Measurements from ENCODE around the gene BACE1-AS. TPM values are rescaled to one million over a fixed set of nuclear protein-coding genes. Genes with fewer than 3 reads are reported as not detected.

The BACE1-AS gene
- total and polyA plus RNA-seq, 4 donors = 1.9 to 9.5 (median 5.9) TPM

- no peak for ATAC-seq (ENCODE audit: insufficient read depth, low FRiP score)
- 95 to 98% methylated on average over 9 to 10 of the region's 10 CpGs for WGBS, 2 donors
- peaks cover 10 to 32% (median 17%) of the 10 kb centered on the region in 4 donors for H3K36me3 ChIP-seq (ENCODE audit: control insufficient read depth in 4 of 4, insufficient read depth in 4 of 4, low read length in 4 of 4)
These were observed 39.6 kb upstream of the BACE1-AS start for GRCh38 chr11:117251506-117251905.

GRCh38 chr11:117255966-117256365, 35.2 kb upstream of the BACE1-AS start:
- no peak for TF ChIP-seq CTCF (IDR thresholded peaks at IDR 0.05; ENCODE audit: control extremely low read depth, extremely low read depth)
- Histone ChIP-seq H3K27me3 (ENCODE audit: control insufficient read depth in 3 of 3, insufficient read depth in 3 of 3, low read length in 2 of 3) (no peaks in the 10 kb centered on the region), H3K9me3 (ENCODE audit: control insufficient read depth in 4 of 4, insufficient read depth in 3 of 4, low read length in 3 of 4) (no peaks in the 10 kb centered on the region), H3K4me1 (ENCODE audit: control insufficient read depth in 5 of 5, insufficient read depth in 5 of 5, low read length in 5 of 5) (no peaks in the 10 kb centered on the region), H3K9ac (ENCODE audit: insufficient read depth in 1 of 2, low read length in 2 of 2) (no peak overlapping the region), H3K4me3 (no peak overlapping the region), H3K36me3 (ENCODE audit: control insufficient read depth in 4 of 4, insufficient read depth in 4 of 4, low read length in 4 of 4) (peaks cover 4 to 16% (median 10%) of the 10 kb centered on the region in 4 donors), H3K27ac (ENCODE audit: low read depth in 1 of 2, low read length in 1 of 2) (no peak overlapping the region)
- DNase-seq (no peak), ATAC-seq (ENCODE audit: insufficient read depth, low FRiP score) (no peak)
- 84 to 88% methylated on average over 3 of the region's 3 CpGs for WGBS, 2 donors

More at GRCh38 chr11:117251506-117251905, 39.6 kb upstream of the BACE1-AS start:
- Histone ChIP-seq H3K27me3 (ENCODE audit: control insufficient read depth in 3 of 3, insufficient read depth in 3 of 3, low read length in 2 of 3) (no peaks in the 10 kb centered on the region), H3K27ac (ENCODE audit: low read depth in 1 of 2, low read length in 1 of 2) (no peak overlapping the region), H3K9me3 (ENCODE audit: control insufficient read depth in 4 of 4, insufficient read depth in 3 of 4, low read length in 3 of 4) (no peaks in the 10 kb centered on the region), H3K4me3 (no peak overlapping the region), H3K9ac (ENCODE audit: insufficient read depth in 1 of 2, low read length in 2 of 2) (no peak overlapping the region), H3K4me1 (ENCODE audit: control insufficient read depth in 5 of 5, insufficient read depth in 5 of 5, low read length in 5 of 5) (no peaks in the 10 kb centered on the region)
- TF ChIP-seq CTCF (IDR thresholded peaks at IDR 0.05; ENCODE audit: control extremely low read depth, extremely low read depth) = no peak
- DNase-seq = no peak

GRCh38 chr11:117256573-117256972, 34.6 kb upstream of the BACE1-AS start:
- DNase-seq (no peak), ATAC-seq (ENCODE audit: insufficient read depth, low FRiP score) (no peak)
- no peaks in the 10 kb centered on the region for H3K27me3 ChIP-seq (ENCODE audit: control insufficient read depth in 3 of 3, insufficient read depth in 3 of 3, low read length in 2 of 3)
- H3K9ac ChIP-seq (ENCODE audit: insufficient read depth in 1 of 2, low read length in 2 of 2) = no peak overlapping the region
- no peaks in the 10 kb centered on the region for H3K9me3 ChIP-seq (ENCODE audit: control insufficient read depth in 4 of 4, insufficient read depth in 3 of 4, low read length in 3 of 4)
- no peak overlapping the region for H3K27ac ChIP-seq (ENCODE audit: low read depth in 1 of 2, low read length in 1 of 2)
- H3K4me1 ChIP-seq (ENCODE audit: control insufficient read depth in 5 of 5, insufficient read depth in 5 of 5, low read length in 5 of 5) = no peaks in the 10 kb centered on the region
- no peak overlapping the region for H3K4me3 ChIP-seq
- peaks cover 4 to 16% (median 10%) of the 10 kb centered on the region in 4 donors for H3K36me3 ChIP-seq (ENCODE audit: control insufficient read depth in 4 of 4, insufficient read depth in 4 of 4, low read length in 4 of 4)
- TF ChIP-seq CTCF (IDR thresholded peaks at IDR 0.05; ENCODE audit: control extremely low read depth, extremely low read depth) = no peak
- WGBS, 2 donors = 70 to 77% methylated on average over 2 of the region's 2 CpGs

- H3K9me3 ChIP-seq (ENCODE audit: control insufficient read depth in 4 of 4, insufficient read depth in 3 of 4, low read length in 3 of 4) = no peaks in the 10 kb centered on the region
- no peak overlapping the region for H3K4me3 ChIP-seq
- DNase-seq = no peak
- no peaks in the 10 kb centered on the region for H3K27me3 ChIP-seq (ENCODE audit: control insufficient read depth in 3 of 3, insufficient read depth in 3 of 3, low read length in 2 of 3)
- H3K4me1 ChIP-seq (ENCODE audit: control insufficient read depth in 5 of 5, insufficient read depth in 5 of 5, low read length in 5 of 5) = no peaks in the 10 kb centered on the region
- H3K27ac ChIP-seq (ENCODE audit: low read depth in 1 of 2, low read length in 1 of 2) = no peak overlapping the region
- no peak for TF ChIP-seq CTCF (IDR thresholded peaks at IDR 0.05; ENCODE audit: control extremely low read depth, extremely low read depth)
- 95 to 96% methylated on average over 2 of the region's 2 CpGs for WGBS, 2 donors
- H3K36me3 ChIP-seq (ENCODE audit: control insufficient read depth in 4 of 4, insufficient read depth in 4 of 4, low read length in 4 of 4) = peaks cover 4 to 20% (median 12%) of the 10 kb centered on the region in 4 donors
- H3K9ac ChIP-seq (ENCODE audit: insufficient read depth in 1 of 2, low read length in 2 of 2) = no peak overlapping the region
- no peak for ATAC-seq (ENCODE audit: insufficient read depth, low FRiP score)
These were observed 32.6 kb upstream of the BACE1-AS start for GRCh38 chr11:117258576-117258975.
